Measurements from ENCODE around the gene AP1M1. TPM values are rescaled to one million over a fixed set of nuclear protein-coding genes. Genes with fewer than 3 reads are reported as not detected.

The AP1M1 gene
- total RNA-seq, 2 donors from 2014 or later, result 54.8 to 70.2 TPM

DNA sequence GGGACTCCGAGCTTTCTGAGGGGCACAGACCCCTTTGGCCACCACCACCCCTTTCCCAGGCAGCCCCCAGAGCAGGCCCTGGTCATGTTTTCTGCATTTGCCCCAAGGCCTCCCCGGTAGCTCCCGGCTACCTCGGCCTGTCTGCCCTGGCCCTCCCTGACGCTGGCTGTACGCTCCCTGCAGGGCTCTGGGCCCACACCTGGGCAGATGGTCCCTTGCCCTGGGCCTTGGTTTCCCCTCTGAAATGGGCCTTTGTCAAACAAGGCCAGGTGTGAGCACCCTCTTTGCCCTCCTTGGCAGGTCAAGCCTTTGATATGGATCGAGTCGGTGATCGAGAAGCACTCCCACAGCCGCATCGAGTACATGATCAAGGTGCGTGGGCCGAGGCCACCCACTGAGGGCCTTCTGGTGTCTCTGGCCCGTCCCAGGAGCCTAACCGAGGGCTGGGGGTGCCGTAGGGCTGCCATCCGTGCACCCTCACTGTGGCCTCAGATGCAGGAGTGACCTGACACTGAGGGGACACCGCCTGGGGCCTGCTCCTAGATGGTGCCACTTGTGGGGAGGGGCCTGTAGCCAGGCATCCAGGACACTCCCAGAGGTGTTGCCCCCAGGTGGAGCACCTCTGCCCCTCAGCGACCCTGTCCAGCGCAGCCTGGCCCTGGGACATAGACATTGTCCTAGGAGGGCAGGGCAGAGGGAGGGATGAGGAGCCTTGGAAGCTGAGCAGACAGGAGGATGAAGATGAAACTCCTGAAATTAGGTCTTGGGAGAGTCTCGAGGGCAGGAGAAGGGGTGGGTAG, 30.3 kb downstream of the AP1M1 start:
- no peaks in the 10 kb centered on the region for H3K9me3 ChIP-seq
- H3K4me3 ChIP-seq, result no peak overlapping the region
- peaks cover 81% of the 10 kb centered on the region for H3K36me3 ChIP-seq
- TF ChIP-seq, protein P1, sequence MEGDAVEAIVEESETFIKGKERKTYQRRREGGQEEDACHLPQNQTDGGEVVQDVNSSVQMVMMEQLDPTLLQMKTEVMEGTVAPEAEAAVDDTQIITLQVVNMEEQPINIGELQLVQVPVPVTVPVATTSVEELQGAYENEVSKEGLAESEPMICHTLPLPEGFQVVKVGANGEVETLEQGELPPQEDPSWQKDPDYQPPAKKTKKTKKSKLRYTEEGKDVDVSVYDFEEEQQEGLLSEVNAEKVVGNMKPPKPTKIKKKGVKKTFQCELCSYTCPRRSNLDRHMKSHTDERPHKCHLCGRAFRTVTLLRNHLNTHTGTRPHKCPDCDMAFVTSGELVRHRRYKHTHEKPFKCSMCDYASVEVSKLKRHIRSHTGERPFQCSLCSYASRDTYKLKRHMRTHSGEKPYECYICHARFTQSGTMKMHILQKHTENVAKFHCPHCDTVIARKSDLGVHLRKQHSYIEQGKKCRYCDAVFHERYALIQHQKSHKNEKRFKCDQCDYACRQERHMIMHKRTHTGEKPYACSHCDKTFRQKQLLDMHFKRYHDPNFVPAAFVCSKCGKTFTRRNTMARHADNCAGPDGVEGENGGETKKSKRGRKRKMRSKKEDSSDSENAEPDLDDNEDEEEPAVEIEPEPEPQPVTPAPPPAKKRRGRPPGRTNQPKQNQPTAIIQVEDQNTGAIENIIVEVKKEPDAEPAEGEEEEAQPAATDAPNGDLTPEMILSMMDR (IDR thresholded peaks at IDR 0.05), result no peak
- H3K27me3 ChIP-seq, result no peaks in the 10 kb centered on the region
- H3K4me1 ChIP-seq, result no peaks in the 10 kb centered on the region
- DNase-seq (ENCODE audit: low spot score), result no peak
- H3K27ac ChIP-seq, result no peak overlapping the region

DNA sequence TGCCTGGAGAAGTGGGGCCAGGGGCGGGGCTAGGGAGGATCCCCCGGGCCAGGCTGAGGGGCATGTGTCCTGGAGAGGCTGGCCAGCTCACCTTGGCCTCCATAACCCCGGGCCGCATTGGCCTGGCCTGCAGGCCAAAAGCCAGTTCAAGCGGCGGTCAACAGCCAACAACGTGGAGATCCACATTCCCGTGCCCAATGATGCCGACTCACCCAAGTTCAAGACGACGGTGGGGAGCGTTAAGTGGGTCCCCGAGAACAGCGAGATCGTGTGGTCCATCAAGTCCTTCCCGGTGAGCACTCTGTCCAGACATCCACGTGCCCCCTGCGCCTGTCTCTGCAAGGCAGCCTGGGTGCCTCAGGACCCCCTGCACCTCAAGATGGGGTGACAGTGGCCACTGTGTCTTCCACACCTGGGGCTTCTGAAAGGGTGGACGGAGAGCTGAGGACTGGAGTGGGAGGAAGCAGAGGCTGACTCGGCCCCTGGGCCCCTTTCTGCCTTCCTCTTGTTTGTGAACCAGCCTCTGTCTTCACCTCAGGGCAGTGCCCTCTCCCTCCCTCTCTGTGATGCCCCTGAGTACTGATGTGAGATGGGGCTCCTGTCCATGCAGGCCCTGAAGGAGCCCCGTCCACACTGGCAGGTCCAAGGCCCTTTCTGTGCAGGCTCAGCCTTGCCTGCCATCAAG, 31.1 kb downstream of the AP1M1 start:
- H3K36me3 ChIP-seq, result peaks cover 81% of the 10 kb centered on the region
- H3K4me1 ChIP-seq, result no peaks in the 10 kb centered on the region
- DNase-seq (ENCODE audit: low spot score), result no peak
- TF ChIP-seq, protein P1 (IDR thresholded peaks at IDR 0.05), result no peak
- H3K27ac ChIP-seq, result no peak overlapping the region
- no peaks in the 10 kb centered on the region for H3K9me3 ChIP-seq
- H3K27me3 ChIP-seq, result no peaks in the 10 kb centered on the region
- H3K4me3 ChIP-seq, result no peak overlapping the region

DNA sequence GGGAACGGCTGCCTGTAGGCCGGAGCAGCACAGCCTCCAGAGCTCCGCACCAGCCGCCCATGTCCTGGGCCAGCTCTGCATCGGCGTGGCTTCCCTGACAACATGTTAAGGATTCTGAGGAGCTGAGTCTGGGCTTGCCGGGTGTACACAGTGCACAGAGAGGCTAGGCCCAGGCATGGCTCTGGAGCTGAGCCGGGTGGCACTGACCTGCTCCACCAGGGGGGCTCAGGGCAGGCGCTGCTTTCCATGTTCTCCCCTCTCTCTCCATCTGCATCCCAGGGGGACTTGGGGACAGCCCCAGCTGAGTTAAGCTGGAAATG, 31.6 kb downstream of the AP1M1 start:
- H3K27ac ChIP-seq, result no peak overlapping the region
- H3K4me1 ChIP-seq, result no peaks in the 10 kb centered on the region
- peaks cover 79% of the 10 kb centered on the region for H3K36me3 ChIP-seq
- no peaks in the 10 kb centered on the region for H3K9me3 ChIP-seq
- no peak overlapping the region for H3K4me3 ChIP-seq
- H3K27me3 ChIP-seq, result no peaks in the 10 kb centered on the region
- no peak for DNase-seq (ENCODE audit: low spot score)
- TF ChIP-seq, protein P1 (IDR thresholded peaks at IDR 0.05), result no peak

DNA sequence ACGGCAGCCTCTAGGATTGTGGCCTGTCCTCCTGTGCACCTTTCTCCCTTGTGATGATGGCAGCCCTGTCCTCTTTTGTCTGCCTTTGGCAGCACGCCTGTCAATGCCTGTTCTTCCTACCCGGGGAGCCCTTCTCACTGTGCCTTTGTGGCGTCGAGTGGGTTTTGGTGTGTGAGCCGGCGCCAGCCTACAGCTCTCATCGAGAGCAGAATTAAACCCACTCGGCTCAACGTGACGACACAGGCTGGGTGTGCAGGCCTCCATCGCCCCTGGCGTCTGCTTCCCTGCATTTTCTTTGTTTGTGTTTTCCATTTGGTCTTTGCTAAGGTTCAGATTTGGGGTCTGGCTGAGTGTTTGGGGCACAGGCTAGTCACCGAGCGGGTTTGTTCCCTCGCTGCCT, 34.4 kb downstream of the AP1M1 start:
- DNase-seq (ENCODE audit: low spot score), result no peak
- Histone ChIP-seq H3K27me3 (no peaks in the 10 kb centered on the region), H3K36me3 (peaks cover 60% of the 10 kb centered on the region), H3K4me3 (no peak overlapping the region), H3K9me3 (no peaks in the 10 kb centered on the region), H3K27ac (no peak overlapping the region), H3K4me1 (no peaks in the 10 kb centered on the region)
- TF ChIP-seq, protein P1 (IDR thresholded peaks at IDR 0.05), result no peak

DNA sequence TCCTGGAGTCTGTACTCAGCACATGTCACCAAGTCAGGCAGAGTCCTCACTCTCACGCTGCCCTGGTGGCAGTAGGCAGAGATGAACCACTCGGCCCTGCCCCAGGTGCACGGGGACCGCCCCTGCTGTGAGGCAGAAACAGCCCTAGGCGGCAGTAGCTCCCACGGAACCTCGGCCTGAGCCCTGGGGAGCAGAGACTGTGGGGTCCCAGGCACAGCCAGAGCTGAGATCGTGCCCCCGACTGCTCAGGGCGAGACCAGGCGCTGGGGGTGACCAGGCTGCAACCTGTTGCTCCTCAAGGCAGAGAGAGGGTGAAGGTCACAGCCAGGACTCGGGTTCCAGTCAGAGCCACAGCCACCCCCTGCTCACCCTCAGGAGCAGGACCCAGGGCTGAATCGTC, 34.9 kb downstream of the AP1M1 start:
- Histone ChIP-seq H3K27me3 (no peaks in the 10 kb centered on the region), H3K27ac (no peak overlapping the region), H3K4me3 (no peak overlapping the region), H3K9me3 (no peaks in the 10 kb centered on the region), H3K4me1 (no peaks in the 10 kb centered on the region), H3K36me3 (peaks cover 57% of the 10 kb centered on the region)
- DNase-seq (ENCODE audit: low spot score), result no peak
- TF ChIP-seq, protein P1 (IDR thresholded peaks at IDR 0.05), result no peak

Data from right atrium auricular region (tissue), 2 donors.